RWPE2 (cell line): ENCODE results near the gene APOE.

Source experiments
- ATAC-seq: fragments of 200-7000 bp; cut with Tn5 transposase; 3 replicates; pipeline ENCODE4 v1.9.1; 2021; ENCODE audit warnings: low read depth
- DNase-seq: peaks from one replicate; pipeline ENCODE4 v3.0.0-alpha.2; 2020; ENCODE audit warnings: low spot score
- H3K27ac ChIP-seq: fragments of 450-650 bp; 2 replicates; pipeline ENCODE4 v1.5.1; 2017; ENCODE audit warnings: mild to moderate bottlenecking; ENCODE audit not compliant: poor library complexity, severe bottlenecking
- H3K27me3 ChIP-seq: fragments of 250-450 bp; sonication (Bioruptor Pico); 2 replicates; pipeline ENCODE4 v1.5.1; 2021; ENCODE audit warnings: mild to moderate bottlenecking, moderate library complexity; ENCODE audit not compliant: insufficient read depth, poor library complexity, severe bottlenecking
- H3K36me3 ChIP-seq: fragments of 250-450 bp; sonication (Bioruptor Pico); 2 replicates; pipeline ENCODE4 v1.5.1; 2020; ENCODE audit warnings: low read depth, mild to moderate bottlenecking, moderate library complexity
- H3K4me1 ChIP-seq: fragments of 250-450 bp; sonication (Bioruptor Pico); 2 replicates; pipeline ENCODE4 v1.5.1; 2021; ENCODE audit warnings: mild to moderate bottlenecking, moderate library complexity; ENCODE audit not compliant: insufficient read depth, poor library complexity, severe bottlenecking
- H3K4me3 ChIP-seq: fragments of 250-450 bp; sonication (Bioruptor Pico); 2 replicates; pipeline ENCODE4 v1.5.1; 2021; ENCODE audit warnings: mild to moderate bottlenecking, moderate library complexity; ENCODE audit not compliant: severe bottlenecking
- H3K9me3 ChIP-seq: fragments of 250-450 bp; sonication (Bioruptor Pico); 2 replicates; pipeline ENCODE4 v1.5.1; 2021; ENCODE audit warnings: mild to moderate bottlenecking, moderate library complexity; ENCODE audit not compliant: severe bottlenecking
- CTCF ChIP-seq: fragments of 450-650 bp; IDR thresholded peaks from one replicate; pipeline ENCODE4 v1.5.1; 2017; ENCODE audit warnings: mild to moderate bottlenecking, moderate library complexity; ENCODE audit not compliant: poor library complexity, severe bottlenecking

Gene APOE

GRCh38 chr19:44931541-44931940, 25.9 kb downstream of the APOE start:
- no peak overlapping the region for H3K4me3 ChIP-seq
- no peaks in the 10 kb centered on the region for H3K36me3 ChIP-seq
- TF ChIP-seq CTCF = no peak
- H3K27ac ChIP-seq = no peak overlapping the region
- no peak for DNase-seq
- no peaks in the 10 kb centered on the region for H3K4me1 ChIP-seq
- ATAC-seq = no peak
- no peaks in the 10 kb centered on the region for H3K27me3 ChIP-seq
- H3K9me3 ChIP-seq = no peaks in the 10 kb centered on the region

- Histone ChIP-seq H3K4me3 (no peak overlapping the region), H3K27ac (no peak overlapping the region), H3K4me1 (no peaks in the 10 kb centered on the region), H3K9me3 (no peaks in the 10 kb centered on the region), H3K36me3 (no peaks in the 10 kb centered on the region), H3K27me3 (no peaks in the 10 kb centered on the region)
- no peak for TF ChIP-seq CTCF
- DNase-seq (no peak), ATAC-seq (no peak)
These were observed 34.1 kb downstream of the APOE start for GRCh38 chr19:44939668-44940067.

- H3K9me3 ChIP-seq = no peaks in the 10 kb centered on the region
- no peaks in the 10 kb centered on the region for H3K27me3 ChIP-seq
- no peak within 1 kb of the TSS for H3K27ac ChIP-seq
- DNase-seq = no peak
- H3K36me3 ChIP-seq = no peaks in the 10 kb centered on the region
- TF ChIP-seq CTCF = no peak
- no peaks in the 10 kb centered on the region for H3K4me1 ChIP-seq
- no peak for ATAC-seq
- H3K4me3 ChIP-seq = no peak within 1 kb of the TSS
These were observed 36.5 kb downstream of the APOE start, which contains the start of gene APOC4 for GRCh38 chr19:44942067-44942571. Gene APOC4 (plus strand): TSS chr19:44942237. CDS start chr19:44942278, 41 bp downstream.

GRCh38 chr19:44943801-44944249, 38.2 kb downstream of the APOE start:
- Histone ChIP-seq H3K4me3 (no peak overlapping the region), H3K27me3 (no peaks in the 10 kb centered on the region), H3K9me3 (no peaks in the 10 kb centered on the region), H3K27ac (no peak overlapping the region), H3K4me1 (no peaks in the 10 kb centered on the region), H3K36me3 (no peaks in the 10 kb centered on the region)
- no peak for TF ChIP-seq CTCF
- DNase-seq (no peak), ATAC-seq (no peak)

- no peaks in the 10 kb centered on the region for H3K4me1 ChIP-seq
- no peaks in the 10 kb centered on the region for H3K9me3 ChIP-seq
- no peaks in the 10 kb centered on the region for H3K36me3 ChIP-seq
- H3K4me3 ChIP-seq = no peak overlapping the region
- TF ChIP-seq CTCF = no peak
- no peak for DNase-seq
- no peak for ATAC-seq
- no peak overlapping the region for H3K27ac ChIP-seq
- no peaks in the 10 kb centered on the region for H3K27me3 ChIP-seq
These were observed 41.5 kb downstream of the APOE start for GRCh38 chr19:44947041-44947581.
